Effector CD4-positive, alpha-beta T cell (primary cell): ENCODE measurements around the gene FERD3L.

Source experiments
- DNase-seq: peaks from one replicate; pipeline ENCODE4 v3.0.0-alpha.2; 2020

FERD3L gene

DNA sequence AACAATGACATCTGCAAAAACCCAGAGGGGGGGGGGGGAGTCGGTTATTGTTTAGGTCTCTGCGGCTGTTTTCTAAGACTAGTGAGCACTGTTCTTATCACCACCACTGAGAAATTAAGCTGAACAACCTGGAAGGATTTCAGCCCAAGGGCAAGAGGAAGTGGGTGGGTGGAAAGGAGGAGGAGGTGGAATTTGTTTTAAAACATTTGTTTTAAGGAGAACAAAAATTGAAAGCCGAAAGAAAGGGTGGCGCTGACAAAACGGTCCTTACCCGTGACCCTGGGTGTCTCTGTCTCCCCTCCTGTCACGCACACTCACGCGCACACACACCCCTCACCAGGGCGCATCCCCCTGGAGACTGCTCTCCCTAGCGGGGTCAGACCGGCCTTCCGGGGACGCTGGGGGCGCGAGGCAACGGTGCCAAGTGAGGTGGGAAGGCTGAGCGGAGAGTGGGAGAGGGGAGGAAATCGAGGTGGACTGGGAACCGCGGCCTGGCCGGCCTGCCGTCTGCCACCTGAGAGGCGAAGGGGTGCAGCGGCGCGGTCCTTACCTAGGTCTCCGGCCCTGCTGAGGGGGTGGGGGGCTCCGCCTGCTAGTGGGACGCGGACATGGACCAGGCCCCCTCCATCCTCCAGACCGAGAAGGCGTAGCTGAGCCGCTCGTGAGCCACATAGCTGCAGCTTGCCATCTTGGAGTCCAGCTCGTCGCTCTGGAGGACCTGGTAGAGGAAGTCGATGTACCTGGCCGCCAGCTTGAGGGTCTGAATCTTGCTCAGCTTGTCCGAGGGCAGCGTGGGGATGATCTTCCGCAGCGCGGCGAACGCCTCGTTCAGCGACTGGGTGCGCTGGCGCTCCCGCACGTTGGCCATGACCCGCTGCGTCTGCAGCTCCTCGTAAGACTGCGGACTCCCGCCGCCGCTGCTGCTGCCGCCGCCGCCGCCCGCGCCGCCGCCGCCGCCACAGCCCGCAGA, 28.8 kb downstream of the FERD3L start:
- DNase-seq: no peak

DNA sequence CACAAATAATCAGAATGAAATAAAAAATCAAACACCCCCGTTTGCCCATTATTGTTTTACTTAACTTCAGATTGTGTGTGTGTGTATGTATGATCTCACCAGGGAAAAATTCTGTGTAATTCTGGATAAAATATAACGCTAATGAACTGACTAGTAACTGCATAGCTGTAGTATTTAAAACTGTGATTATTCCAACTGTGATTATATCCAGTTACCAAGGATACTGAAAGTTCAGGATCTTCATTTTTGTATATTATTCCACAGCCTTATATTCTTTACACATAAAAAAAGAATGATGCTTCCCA, 30.7 kb downstream of the FERD3L start:
- no peak for DNase-seq

DNA sequence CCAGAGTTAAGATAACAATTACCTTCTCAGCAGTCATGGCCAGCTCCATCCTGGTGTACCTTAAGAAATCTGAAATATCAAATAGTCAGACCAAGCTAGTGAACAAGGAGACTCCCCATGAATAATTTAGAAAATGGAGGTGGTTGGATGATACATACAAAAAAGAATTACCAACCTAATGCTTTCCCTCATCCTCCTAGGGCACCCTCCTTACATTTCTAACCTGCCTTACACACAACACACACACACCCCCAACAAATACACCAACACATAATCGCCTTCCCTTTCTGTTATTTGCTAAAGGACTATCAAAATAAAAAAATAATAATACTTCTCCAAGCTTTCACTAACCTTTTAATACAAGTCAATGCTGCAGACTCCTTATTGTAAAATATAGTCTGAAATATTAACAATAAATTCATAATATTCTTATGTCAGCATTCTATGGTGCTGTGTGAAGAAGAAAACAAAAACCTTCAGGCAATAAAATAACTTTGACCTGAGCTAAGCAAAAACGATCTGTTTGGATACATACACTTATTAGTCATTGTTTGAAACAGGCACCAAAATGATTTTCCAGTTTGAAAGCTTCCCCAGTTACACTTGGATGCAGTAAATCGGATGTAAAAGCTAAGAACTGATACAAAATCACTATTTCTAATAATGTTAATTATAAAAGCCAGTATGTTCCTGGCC, 31.2 kb downstream of the FERD3L start:
- no peak for DNase-seq

DNA sequence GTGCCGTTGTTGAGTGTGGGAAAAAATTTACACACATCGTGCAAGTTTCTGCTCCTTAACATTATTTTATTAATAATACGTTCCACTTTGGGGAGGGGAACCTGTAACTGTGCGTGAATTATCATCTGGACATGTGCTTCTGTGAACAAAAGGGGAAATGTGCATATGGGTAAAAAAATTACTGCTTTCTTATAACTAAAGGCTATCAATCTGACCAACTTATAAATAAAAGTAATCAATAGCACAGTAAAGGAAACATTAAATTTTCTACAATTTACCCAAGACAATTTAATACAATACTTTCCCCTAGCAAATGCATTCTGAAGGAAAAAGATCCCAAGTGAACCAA, 32.2 kb downstream of the FERD3L start:
- DNase-seq: no peak

DNA sequence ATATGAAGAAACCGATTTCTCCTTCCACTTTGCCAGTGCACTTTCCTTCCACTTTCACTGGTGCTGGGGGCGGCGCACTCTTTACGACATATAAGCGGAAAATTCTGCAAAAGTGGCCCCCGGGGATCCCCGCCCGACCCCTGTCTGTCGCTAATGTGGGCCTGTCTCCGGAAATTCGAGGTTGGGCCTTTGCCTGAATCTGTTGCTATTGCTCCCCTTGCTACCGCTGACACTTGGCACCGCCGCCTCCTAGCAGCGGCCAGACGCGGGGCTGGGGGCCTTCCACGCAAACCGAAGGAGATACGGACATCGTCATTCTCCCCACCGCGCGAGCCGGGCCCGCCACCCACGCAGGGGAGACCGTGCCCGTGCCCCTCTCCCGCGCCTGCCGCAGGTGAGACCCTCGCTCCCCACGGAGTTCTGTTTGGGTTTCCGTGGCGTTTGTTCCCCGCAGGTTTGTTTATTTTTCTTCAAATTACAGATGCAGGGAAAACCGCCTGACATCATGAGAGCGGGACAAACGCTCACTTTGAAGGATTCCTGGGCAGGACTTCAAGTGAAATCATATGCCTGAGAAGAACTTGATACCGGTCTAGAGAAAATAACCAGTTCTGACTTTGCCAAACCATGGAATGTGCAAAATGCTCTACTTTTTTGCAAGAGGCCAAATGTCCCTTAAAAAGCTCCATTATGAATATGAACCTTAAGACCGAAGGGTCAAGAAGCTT, 32.8 kb downstream of the FERD3L start:
- DNase-seq: no peak

DNA sequence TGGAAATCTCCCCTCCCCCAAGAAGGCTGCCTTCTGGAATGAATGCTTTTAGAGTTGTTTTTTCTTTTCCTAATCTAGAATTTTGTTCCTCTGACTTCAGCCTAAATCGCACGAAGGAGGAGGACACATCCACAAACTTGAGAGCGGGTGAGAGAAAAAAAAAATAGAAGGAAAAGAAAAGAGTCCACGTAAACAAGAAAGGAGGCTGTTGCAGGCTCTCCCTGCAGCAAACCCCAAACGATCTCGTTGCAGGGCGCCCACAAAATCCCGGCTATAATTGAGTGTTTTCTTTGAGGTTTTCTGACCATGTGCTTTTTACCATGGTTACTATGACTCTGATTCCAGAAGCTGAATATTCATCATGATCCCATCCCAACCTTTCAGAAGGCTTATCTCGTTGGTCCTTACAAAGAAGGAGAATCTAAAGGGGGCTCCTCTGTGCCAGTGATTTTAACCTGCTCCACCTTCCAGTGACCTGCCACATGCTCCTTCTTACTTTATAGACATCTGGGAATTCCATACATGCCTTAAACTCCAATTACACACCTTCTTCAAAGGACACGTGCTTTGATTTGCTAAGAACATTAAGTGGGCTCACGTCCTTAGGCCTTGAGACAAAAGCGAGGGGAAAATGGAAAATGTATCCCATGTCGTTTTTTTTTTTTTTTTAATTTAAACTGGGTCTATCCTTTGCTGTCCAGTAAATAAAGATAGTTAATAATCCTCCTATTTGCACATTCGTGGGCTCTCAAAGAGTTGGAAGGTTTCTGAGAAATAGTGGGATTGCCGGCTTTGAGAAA, 33.5 kb downstream of the FERD3L start:
- DNase-seq: no peak

DNA sequence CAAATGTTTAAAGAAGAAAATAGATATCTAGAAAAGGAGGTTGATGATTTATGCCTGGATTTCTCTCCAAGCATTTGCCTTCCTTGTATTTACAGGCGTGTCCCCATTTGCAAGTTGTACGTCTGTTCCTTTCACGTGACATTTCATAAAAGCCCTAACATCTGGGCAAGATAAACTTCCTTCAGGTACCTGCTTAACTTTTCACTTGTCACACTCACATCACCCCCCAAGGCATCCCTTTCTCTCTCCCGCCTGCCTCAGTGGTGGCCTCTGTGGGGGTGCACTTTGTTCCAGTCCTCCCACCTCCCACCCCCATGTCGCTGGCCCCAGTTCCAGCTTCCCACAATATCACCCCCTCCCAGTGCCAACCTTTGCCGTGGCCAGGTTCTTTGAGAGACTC, 34.4 kb downstream of the FERD3L start:
- DNase-seq: no peak

DNA sequence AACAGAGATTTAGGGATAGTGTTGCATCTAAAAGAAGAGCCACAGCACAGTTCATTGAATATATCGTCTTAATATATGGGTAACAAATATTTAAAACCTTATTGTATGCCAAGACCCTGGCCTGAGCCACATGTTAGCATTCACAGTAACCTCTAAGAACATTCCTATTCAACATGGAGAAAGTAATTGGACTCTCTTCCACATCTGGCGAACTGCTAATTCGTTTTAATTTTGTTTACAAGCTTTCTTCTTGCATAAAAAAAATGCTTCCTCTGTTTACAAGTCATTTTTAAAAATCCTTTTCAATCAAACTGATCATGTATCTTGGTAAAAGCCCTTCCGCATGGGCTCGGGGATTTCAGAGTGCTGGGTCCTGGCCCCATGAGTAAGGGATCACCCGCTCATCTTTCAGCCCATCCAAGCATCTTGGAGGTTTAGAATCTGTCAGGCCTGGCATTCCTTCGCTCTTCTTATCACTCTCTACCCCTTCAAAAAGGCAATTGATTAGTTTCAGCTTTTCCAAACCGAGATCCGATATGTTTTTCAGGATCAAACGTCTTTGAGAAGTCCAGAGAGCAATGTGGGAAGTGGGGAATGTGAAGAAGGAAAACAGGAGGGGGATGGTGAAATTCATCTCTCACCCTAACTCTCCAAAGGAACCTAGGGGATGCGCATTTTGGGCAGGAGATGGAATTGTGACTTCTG, 35.0 kb downstream of the FERD3L start:
- DNase-seq: no peak

DNA sequence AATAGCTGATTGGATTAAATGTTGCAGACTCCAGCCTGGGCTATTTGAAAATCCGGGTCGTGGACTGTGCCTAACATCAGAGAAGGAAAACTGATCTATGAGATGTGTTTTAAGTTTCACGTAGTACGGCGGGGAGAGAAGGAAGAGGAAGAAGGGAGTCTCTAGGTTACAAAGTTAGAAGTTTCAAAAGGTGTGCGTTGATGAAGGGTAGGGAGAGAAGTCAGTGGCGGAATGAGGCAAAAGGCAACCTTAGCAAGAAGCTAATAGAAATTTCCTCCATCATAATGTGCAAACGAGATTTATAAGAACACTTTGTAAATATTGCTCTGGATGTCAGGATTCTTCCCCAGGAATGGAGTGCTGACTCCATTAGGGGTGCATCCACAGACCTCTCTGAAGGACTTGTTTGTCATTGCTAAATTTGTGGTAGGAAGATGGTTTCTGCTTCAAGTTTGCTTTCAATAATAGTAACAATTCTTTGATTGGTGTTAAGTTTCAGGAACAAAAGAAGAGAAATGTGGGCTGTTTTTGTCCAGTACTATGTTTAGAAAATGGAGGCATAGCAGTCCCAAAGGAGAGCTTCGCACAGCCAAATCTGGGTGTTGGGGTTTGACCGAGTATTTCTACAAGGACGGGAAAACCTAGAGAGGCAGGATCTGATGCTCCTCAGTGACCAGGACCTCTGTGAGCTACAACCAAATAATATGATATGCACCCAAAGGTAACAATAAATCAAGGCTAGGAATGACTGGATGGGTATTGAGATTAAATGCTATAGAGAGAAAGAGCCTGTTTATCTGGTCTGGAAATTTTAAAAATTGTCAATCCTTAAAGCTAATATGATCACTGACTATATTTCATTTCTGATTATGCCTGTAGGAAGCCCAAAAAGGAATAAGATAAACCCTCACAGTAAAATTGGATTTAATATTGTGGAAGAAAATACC, 35.9 kb downstream of the FERD3L start:
- DNase-seq: no peak

DNA sequence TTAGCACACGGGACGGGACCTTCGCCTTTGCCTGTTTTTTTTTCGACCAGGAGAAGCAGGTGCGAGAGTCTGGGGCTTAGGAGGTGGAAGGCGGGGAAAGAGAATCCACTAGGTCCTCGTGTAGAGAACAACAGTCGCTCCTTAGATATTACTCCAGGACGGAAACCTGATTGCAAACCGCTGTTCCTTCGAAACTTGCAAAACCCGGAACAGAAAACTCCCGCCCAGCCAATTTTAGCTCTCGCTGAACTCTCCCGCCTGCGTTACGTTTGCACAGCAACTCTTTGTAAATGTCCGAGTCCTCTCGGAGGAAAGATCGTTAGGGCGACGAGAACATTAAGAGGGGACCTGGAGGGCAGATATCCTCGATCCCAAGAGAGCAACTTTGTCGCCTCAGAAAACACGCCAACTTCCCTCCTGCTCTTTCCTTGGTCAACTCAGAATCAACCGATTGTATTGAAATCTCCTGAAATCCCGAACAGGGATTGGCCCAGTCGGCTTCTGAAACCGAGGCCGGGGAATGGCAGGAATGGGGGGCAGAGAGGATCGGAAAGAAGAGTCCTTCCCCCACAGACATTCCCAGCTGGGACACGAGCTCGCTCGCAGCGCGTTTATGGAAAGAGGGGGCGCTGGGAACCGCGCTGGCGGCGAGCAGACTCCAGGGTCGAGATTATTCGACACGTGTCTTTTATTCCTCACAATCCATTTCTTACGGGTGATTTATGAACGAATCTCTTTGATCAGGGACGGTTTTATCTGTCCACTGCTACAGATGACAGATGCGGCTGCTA, 37.7 kb downstream of the FERD3L start:
- DNase-seq: no peak

DNA sequence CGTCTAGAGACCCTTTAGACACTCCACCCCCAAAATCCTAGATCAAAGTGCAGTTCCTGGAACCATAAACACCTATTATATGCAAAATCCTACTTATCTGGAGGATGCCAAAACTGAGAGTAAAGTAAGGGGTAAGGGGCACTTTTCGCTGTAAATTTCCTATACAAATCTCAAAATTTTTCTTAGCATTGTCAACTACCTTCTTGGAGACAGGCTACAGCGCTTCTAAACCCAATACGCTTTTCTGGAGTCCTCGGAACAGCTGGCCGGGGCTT, 38.2 kb downstream of the FERD3L start:
- no peak for DNase-seq

DNA sequence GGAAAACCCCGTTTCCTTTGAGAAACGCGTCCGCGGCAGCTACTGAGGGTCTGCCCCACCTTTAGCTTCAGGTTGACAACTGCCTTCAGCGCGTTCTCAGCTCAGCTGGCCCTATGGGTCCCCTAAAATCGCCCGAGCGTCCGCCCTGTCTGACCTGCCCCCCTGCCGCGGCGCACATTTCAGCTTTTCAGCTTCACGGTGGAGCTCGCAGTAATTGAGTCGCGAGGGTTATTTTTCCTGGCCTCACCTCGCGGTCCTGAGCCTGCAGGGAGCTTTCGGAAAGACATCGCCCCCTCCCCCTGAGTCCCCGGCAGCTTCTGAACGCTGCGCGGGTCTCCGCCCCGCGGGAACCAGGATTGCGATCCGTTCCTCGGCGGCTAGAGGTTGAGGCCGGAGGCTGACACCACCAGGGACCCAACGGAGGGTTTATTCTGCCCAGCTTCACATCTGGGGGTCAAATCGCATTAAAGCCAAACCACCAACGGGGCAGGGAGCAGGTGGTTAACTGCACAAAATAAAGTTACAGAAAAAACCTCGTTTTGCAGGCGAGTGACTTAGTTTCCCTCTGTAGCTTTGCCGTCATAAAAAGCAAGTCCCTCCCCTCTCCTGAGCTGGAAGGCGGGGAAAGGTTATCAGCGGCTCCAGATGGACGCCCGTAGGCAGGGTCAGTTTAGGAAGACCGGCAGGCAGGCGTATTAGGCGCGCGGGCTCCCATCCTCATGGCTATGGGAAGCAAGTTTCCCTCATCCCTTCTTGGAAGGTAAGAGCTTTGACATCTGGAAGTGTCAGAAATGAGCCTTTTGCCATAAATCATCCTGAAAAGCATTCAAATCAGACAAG, 38.8 kb downstream of the FERD3L start:
- DNase-seq: no peak

DNA sequence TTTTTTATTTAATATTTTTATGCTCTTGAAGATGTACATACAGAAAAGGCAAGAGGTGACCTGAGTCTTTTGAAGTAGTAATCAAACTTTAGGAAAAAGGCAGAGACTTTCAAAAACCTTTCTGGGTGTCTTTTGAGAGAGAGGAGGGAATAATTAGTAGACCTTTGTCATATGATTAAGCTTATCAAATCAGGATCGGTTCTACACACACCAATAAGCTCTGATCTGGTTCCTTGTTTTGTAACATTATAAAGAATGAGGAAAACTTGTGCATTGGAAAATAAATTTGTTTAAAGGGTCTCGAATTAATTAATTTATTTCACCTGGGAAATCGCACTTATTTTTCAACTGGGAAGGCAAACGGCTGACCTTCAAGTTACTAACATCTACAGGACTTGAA, 39.7 kb downstream of the FERD3L start:
- DNase-seq: no peak

DNA sequence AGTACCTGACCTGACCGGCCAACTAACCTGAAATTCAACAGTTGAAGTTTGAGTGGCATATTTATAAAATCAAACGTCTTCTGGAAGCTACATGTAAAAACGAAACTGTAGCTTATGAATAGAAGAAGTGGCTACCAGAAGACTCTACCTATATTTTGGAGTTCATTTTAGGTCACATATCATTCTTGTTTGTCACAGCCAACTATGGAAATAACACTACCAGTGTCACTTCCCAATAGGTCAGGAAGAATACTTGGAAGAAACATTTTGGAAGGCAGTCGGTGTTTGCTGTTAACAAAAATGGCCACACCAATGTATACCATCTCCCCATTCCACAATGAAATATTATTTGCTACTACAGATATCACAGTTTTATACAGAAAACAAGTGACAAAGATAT, 40.4 kb downstream of the FERD3L start:
- DNase-seq: no peak

DNA sequence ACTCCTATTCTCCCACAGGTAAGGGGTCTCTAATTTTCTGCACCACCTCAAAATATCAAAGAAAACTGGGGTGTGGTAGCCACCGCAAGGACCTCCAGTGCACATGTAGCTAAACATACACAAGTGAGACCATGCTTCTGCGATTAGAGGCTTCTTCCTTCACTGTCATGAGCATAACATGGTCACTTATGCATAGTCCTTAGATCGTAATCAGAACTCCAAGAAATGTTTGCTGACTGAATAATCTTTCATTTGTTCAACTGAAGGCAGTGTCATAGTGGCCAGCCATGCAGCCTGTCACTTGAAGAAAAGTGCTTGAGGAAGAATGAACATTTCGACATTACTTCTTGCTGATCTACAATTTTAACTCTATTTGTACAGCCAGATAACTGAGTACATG, 42.3 kb downstream of the FERD3L start:
- DNase-seq: no peak

DNA sequence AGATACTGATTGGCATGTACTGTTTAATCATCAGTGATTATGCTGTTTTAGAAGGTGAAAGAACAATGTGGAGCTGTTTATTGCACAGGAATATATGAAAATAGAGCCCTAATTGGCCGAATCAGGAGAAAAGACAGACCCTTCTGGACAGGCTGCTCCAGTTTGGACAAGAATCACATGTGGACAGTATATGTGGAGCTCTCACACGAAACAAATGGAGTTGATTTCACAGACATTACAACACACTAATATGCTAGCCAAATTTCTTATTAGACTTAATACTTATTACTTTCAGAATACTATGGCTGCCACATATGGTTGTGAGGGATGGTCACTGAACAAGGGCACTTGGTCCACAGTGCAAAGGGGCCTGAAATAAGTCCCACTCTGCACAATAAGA, 43.3 kb downstream of the FERD3L start:
- DNase-seq: no peak

DNA sequence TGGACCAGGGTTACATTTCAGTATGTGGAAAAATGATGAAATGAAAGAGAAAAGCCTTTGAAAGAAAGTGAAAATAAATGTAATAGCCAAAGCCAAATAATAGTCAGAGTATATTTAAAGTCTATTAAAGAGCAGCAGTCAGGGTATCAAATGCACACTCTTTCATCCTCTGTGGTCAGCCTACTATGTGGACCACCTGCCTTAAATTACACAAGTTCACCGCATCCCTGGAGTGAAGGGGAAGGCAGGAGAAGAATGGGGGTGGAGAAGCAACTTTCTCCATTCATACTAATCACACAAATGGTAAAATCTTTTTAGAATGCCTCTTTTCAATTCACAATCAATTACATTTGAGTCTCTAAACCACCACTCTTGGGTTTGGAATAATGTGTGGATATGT, 43.7 kb downstream of the FERD3L start:
- DNase-seq: no peak

DNA sequence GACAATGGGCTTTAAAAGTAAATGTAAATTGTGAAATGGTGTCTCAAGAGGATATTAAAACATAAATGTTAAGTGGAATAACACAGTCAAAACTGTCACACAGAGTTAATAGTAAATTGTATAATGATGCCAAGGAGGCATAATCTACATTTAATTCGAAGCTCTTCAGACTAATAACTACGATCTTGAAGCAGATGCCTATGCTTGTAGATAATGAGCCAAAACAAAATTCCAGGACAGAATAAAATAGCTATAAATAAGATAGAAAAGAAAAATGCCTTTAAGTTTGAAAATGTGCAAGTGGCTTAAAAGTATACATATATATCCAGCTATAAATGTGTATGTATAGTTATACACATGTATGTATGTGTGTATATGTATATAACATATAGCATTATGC, 45.3 kb downstream of the FERD3L start:
- DNase-seq: no peak

DNA sequence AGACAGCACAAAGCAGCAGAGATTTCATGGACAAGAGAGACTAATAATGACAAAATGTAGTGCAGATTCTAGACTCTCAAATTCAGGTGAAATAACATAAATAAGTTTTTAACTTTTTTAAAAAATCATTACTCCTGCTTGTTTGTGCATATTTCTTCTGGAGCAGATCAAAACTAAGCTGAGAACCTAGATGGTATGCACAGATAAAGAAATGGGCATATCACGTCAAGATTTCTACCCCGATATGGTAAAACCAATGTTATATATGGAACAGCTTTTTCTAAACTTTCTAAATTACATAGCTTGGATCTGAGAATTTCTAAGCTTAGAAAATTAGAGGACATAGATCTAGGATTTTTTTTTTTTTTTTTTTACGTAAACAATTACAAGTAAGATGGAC, 46.0 kb downstream of the FERD3L start:
- no peak for DNase-seq

DNA sequence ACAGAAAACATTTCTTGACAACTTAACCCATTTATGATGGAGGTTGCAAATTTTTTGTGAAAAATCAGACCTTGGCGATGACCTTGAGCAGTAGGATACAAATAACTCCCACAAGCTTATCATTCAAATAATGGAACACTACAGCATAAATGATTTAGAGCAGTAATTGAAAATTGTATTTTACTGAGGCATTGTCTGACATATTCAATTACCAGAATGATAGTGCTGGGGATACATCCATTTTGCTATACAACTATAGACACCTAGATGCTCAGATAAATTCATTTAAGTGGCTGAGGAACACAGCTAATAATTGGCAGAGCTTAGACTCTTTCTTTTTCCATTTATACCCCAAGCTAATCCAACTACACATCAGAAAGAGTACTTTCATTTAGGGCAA, 46.7 kb downstream of the FERD3L start:
- no peak for DNase-seq
